NB4 (cell line): ENCODE results near the gene LHX4.

Experiments
- DNase-seq: peaks from one replicate; pipeline ENCODE4 v3.0.0; 2010; ENCODE audit warnings: low read depth
- H3K4me3 ChIP-seq: one replicate; pipeline ENCODE4 v1.5.1; 2011; ENCODE audit warnings: mild to moderate bottlenecking, low read depth, low read length, moderate library complexity
- MYC ChIP-seq: IDR thresholded peaks from 2 replicates; pipeline ENCODE4 v1.6.1; 2011; ENCODE audit warnings: low read depth, low read length
- POLR2A ChIP-seq: IDR thresholded peaks from 2 replicates; pipeline ENCODE4 v1.6.1; 2011; ENCODE audit warnings: mild to moderate bottlenecking; ENCODE audit not compliant: insufficient read length; ENCODE audit errors: extremely low read depth
- TF ChIP-seq, protein P1 (sequence below): IDR thresholded peaks from one replicate; pipeline ENCODE4 v1.5.1; 2012; ENCODE audit warnings: low read depth, low read length
- TF ChIP-seq, protein P2 (sequence below): IDR thresholded peaks from 2 replicates; pipeline ENCODE4 v1.6.1; 2011; ENCODE audit warnings: low read depth, low read length

Gene LHX4

DNA sequence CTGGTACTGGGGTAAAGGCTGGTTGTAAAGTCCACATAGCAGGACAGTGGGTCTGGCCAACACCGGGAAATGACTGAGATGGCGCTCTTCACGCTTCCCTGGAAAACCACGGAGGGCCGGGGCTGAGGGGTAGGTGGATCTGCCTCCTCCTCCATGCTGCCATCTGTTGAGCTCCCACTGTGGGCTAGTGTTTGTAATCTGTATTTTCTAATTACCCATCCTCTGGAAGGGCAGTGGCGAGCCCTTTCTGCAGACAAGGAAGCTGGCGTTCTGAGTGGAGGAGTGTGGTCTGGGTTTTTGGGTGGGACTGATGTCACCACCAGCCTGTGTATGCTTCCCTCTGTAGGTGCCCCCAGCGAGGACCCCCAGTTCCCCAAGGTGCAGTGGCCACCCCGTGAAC lies 34.1 kb upstream of the LHX4 start:
- TF ChIP-seq, protein P1, sequence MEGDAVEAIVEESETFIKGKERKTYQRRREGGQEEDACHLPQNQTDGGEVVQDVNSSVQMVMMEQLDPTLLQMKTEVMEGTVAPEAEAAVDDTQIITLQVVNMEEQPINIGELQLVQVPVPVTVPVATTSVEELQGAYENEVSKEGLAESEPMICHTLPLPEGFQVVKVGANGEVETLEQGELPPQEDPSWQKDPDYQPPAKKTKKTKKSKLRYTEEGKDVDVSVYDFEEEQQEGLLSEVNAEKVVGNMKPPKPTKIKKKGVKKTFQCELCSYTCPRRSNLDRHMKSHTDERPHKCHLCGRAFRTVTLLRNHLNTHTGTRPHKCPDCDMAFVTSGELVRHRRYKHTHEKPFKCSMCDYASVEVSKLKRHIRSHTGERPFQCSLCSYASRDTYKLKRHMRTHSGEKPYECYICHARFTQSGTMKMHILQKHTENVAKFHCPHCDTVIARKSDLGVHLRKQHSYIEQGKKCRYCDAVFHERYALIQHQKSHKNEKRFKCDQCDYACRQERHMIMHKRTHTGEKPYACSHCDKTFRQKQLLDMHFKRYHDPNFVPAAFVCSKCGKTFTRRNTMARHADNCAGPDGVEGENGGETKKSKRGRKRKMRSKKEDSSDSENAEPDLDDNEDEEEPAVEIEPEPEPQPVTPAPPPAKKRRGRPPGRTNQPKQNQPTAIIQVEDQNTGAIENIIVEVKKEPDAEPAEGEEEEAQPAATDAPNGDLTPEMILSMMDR, result no peak
- no peak for TF ChIP-seq POLR2A
- TF ChIP-seq MYC, result no peak
- TF ChIP-seq, protein P2, sequence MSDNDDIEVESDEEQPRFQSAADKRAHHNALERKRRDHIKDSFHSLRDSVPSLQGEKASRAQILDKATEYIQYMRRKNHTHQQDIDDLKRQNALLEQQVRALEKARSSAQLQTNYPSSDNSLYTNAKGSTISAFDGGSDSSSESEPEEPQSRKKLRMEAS, result no peak
- no peak overlapping the region for H3K4me3 ChIP-seq
- no peak for DNase-seq

DNA sequence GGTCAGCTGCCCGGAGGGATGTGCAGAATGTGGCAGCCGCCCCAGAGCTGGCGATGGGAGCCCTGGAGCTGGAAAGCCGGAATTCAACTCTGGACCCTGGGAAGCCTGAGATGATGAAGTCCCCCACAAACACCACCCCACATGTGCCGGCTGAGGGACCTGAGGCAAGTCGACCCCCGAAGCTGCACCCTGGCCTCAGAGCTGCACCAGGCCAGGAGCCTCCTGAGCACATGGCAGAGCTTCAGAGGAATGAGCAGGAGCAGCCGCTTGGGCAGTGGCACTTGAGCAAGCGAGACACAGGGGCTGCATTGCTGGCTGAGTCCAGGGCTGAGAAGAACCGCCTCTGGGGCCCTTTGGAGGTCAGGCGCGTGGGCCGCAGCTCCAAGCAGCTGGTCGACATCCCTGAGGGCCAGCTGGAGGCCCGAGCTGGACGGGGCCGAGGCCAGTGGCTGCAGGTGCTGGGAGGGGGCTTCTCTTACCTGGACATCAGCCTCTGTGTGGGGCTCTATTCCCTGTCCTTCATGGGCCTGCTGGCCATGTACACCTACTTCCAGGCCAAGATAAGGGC lies 33.5 kb upstream of the LHX4 start:
- no peak for DNase-seq
- H3K4me3 ChIP-seq, result no peak overlapping the region
- TF ChIP-seq POLR2A (no peak), MYC (no peak)

DNA sequence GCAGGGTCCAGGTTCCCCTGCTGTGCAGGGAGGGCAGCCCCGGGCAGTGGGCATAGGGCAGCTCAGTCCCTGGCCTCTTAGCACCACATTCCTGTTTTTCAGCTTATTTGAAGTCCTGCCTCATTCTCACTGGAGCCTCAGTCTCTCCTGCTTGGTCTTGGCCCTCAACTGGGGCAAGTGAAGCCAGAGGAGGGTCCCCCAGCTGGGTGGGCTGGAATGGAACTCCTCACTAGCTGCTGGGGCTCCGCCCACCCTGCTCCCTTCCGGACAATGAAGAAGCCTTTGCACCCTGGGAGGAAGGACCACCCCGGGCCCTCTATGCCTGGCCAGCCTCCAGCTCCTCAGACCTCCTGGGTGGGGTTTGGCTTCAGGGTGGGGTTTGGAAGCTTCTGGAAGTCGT lies 32.8 kb upstream of the LHX4 start:
- TF ChIP-seq, protein P1, result no peak
- TF ChIP-seq, protein P2, result no peak
- no peak for TF ChIP-seq POLR2A
- DNase-seq, result no peak
- no peak overlapping the region for H3K4me3 ChIP-seq

DNA sequence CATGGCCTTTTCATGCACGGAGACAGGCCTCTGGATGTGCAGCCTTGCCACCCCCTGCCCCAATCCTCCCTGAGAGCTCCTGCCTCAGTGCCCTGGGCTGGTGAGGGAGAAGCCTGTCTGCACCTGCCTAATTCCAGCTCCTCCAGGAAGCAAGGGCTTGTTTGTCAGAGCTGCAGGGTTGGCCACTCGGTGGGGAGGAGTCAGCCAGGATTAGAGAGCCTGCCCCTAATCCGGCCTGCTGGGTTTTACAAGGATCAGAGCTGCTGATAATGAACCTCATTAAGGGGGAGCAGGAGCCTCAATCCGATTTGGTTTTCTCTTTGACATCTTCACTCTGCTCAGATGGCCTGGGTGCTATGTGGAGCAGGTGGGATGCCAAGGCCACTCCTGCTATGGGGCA lies 31.9 kb upstream of the LHX4 start:
- no peak for DNase-seq
- no peak overlapping the region for H3K4me3 ChIP-seq
- no peak for TF ChIP-seq POLR2A
- TF ChIP-seq MYC, result no peak
- TF ChIP-seq, protein P1, result no peak
- TF ChIP-seq, protein P2, result no peak

DNA sequence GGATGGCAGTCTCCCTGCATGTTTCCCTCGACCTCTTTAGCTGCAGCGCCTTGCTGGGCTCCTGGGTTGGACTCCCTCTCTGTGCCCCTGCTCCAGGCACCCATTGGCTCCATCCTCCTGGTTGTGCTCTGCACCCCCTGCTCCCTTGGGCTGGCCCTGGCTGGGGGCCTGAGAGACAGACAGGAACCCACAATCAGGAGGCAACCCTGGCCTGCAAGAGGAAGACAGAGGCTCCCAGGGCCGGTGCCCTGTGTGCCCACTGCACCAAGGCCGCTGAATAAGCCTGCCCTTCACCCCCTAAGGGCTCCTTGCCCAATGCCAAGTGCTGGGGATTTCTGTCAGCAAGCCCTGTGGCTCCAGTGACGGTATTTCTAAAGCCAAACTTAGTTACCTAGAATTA lies 31.5 kb upstream of the LHX4 start:
- no peak overlapping the region for H3K4me3 ChIP-seq
- DNase-seq, result no peak
- TF ChIP-seq POLR2A (no peak), MYC (no peak)
- TF ChIP-seq, protein P1, result no peak
- TF ChIP-seq, protein P2, result no peak

DNA sequence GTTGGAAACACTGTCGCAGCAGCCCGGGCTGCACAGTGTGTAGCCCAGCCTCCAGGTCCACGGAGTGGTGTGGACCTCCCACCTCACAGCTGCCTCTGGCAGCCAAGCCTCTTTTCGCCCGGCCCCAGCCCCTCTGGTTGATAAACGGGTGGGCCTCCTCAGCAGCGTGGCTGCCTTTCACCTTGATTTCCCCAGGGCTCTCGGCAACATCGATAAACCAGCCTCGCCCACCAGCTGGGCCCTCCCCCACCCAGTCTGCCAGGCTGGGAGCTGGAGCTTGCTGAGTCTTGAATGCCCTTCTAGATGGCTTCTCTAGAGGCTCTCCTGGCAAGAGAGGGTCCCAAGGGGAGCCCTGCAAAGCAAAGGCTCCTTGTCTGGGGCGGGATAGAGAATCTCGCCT lies 31.0 kb upstream of the LHX4 start:
- H3K4me3 ChIP-seq, result no peak overlapping the region
- DNase-seq, result no peak
- TF ChIP-seq POLR2A (no peak), MYC (no peak)
- TF ChIP-seq, protein P2, result no peak
- TF ChIP-seq, protein P1, result no peak
